HFF-Myc (cell line): ENCODE data around the gene MEF2B.

ENCODE experiments used
- DNase-seq: peaks from one replicate; pipeline ENCODE4 v3.0.0-alpha.2; 2011; ENCODE audit warnings: low read depth; ENCODE audit errors: extremely low read depth
- H3K4me3 ChIP-seq: replicated peaks from 2 replicates; pipeline ENCODE4 v1.5.1; 2011; ENCODE audit warnings: low read depth, mild to moderate bottlenecking, control low read depth, low read length
- TF ChIP-seq, protein P1 (sequence below): IDR thresholded peaks from 2 replicates; pipeline ENCODE4 v1.5.1; 2012; ENCODE audit warnings: mild to moderate bottlenecking, low read depth, low read length, control low read depth; ENCODE audit errors: missing control alignments

Gene MEF2B

DNA sequence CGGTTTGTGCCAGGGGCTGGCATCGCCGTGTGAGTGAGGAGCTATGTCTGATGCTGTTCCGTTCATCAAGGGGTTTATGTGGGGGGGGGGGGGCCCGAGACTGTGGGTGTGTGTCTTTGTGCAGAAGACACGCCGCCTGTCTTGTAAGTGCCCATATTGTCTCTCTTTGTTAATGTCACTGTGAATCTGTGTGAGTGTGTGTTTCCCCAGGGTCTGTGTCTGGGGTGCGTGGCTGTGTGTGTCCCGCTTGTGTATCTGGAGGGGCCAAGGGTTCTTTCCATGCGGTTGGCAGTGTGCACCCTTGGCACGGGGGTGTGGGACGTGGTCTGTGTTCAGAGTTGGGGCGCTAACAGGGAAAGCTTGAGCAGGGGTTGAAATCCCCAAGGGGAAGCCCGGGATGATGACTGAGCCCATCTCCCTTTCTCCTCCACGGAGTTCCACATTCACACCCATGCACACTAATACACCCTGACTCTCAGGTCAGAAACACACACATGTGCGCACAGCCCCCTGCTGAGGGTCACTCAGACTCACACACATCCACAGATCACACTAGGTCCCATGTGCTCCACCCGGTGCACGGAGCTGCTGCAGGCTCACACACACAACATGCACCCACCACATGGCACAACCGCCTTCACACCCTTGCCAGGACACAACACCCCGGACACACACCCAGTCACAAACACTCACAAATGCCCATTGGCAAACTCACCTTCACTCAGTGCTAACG lies 43.5 kb upstream of the MEF2B start:
- TF ChIP-seq, protein P1, sequence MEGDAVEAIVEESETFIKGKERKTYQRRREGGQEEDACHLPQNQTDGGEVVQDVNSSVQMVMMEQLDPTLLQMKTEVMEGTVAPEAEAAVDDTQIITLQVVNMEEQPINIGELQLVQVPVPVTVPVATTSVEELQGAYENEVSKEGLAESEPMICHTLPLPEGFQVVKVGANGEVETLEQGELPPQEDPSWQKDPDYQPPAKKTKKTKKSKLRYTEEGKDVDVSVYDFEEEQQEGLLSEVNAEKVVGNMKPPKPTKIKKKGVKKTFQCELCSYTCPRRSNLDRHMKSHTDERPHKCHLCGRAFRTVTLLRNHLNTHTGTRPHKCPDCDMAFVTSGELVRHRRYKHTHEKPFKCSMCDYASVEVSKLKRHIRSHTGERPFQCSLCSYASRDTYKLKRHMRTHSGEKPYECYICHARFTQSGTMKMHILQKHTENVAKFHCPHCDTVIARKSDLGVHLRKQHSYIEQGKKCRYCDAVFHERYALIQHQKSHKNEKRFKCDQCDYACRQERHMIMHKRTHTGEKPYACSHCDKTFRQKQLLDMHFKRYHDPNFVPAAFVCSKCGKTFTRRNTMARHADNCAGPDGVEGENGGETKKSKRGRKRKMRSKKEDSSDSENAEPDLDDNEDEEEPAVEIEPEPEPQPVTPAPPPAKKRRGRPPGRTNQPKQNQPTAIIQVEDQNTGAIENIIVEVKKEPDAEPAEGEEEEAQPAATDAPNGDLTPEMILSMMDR: no peak
- no peak overlapping the region for H3K4me3 ChIP-seq
- DNase-seq: no peak

DNA sequence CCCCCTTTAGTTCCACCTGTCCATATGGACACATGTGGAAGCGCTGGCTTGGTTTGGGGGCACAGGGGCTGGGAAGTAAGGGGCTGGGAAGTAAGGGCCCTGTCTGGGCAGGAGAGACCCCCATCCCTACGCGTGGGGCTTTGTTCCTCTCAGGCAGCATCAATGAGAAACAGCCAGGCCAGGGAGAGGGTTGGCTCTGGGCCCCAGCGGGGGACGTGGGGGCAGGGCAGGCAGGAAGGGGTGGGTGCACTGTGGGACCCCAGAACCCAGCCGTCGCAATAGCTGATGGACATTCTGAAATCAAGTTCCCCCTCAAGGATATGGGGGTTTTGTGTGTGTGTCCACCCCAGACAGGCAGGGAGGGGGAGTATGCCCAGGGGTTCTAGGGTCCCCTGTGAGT lies 42.9 kb upstream of the MEF2B start:
- H3K4me3 ChIP-seq: no peak overlapping the region
- TF ChIP-seq, protein P1: no peak

DNA sequence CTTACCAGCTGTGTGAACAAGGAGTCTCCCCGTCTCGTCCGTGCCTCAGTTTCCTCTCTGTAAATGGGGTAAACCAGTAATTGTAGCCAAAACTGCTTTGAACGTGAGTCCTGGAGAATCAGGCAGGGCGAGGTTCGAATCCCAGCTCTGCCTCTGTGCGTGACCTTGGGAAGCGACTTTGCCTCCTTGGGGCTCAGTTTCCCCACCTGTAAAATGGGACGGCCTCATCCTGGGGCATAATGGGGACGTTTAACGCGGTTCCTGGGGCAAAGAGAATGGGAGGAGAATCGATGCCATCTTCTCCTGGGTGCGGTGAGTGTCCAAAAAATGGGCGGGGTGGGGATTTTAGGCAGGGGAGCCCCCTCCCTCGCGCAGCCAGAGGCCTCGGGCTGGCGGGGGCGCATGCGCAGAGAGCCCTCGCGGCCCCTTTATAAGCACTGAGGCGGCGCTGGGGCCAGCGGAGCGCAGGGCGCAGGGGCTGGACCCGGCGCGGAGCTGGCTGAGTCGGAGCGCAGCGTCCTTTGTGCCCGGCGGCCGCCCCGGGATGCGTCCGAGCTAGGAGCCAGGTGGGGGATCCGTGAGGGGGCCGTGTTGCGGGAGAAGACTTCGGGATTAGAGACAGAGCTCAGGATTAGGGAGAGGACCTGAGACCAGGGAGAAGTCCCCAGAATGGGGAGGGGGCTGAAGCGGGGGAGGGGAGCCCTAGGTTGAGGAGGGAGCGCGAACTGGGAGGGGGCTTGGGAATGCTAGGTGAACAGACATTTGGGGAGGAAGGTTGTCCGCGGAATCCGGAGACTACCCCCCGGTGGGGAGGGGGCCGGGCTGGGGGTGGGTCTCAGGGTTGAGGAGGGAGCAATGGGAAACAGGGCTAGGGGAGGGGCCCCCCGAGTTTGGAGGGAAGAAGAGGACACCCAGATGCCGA lies 41.7 kb upstream of the MEF2B start, which contains the start of gene NCAN:
Gene NCAN, plus strand, starts transcription at position 460 of the 922 bp plus-strand sequence. CDS start 4,996 bp downstream, outside the sequence.
- H3K4me3 ChIP-seq: no peak within 1 kb of the TSS
- DNase-seq: no peak
- TF ChIP-seq, protein P1: no peak

More for the DNA sequence above, 42.9 kb upstream of the MEF2B start:
- DNase-seq: no peak

DNA sequence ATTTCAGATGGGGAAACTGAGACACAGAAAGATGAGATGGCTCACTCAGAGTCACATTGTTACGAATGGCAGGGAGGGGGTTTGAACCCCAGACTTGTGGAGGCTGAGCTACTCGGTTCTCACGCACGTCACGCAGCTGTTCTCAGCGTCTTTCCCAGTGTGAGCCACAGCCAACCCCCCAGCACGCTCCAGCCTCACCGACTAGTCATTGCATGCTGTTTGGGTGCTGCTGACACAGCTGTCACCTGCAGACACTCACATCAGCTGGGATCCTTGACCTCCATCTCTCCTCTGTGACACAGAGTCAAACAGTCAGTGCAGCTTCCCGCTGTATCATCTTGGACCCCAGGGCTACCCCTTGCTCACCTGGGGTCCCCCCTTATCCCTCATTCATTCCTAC lies 39.3 kb upstream of the MEF2B start:
- H3K4me3 ChIP-seq: no peak overlapping the region
- TF ChIP-seq, protein P1: no peak
- no peak for DNase-seq

DNA sequence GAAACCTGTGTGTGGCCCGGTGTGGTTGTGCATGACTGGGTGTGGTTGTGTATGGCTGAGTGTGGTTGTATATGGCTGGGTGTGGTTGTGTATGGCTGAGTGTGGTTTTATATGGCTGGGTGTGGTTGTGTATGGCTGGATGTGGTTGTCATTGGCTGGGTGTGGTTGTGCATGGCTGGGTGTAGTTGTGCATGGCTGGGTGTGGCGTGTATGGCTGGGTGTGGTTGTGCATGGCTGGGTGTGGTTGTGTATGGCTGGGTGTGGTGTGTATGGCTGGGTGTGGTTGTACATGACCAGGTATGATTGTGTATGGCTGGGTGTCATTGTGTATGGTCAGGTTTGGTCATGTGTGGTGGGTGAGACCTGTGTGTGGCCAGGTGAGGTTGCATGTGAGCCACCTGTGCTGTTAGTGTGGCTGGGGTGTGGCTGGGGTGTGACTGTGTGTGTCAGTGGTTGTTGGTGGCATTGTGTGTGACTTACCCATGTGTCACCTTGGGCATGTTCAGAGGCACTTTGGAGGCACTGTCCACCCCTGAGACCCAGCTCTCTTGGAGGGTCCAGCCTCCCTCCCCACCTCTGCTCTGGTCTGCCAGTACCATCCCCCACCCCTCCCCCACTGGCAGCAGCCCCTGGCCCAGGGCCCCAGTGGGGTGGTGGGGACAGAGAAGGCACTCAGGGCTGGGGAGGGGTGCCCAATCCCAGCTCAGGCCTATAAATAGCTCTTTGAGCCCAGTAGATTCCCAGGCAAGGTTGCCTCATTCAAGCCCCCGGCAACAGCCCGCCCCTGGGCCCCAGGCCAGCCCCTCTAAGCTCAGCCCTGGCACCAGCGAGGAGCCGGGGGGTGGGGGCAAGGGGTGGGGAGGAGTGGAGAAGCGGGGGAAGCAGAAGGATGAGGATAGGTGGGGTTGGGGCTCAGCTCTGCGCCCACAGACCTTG lies 37.8 kb upstream of the MEF2B start:
- H3K4me3 ChIP-seq: no peak overlapping the region
- no peak for DNase-seq
- TF ChIP-seq, protein P1: no peak

DNA sequence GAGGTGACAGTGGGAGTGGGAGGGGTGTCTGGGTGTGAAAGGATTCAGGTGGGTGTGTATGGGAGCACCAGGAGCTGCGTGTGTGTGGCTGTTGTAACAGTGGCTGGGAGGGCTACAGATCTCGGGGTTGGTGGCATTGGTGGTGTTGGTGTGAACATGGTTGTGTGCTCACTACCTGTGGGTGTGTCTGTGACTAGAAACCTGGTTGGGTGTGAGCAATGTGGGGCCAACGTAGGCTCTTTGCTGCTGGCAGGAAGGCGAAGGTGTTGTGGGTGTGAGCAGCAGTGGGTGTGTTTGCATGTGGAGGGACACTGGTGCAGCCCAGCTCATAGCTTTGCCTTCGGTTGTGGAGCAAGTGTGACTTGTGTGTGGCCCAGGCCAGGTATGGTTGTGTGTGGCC lies 36.9 kb upstream of the MEF2B start:
- no peak overlapping the region for H3K4me3 ChIP-seq
- no peak for DNase-seq
- TF ChIP-seq, protein P1: no peak
